BLaER1 (cell line): Measurements from ENCODE around the gene NMNAT2.

Experiments
- H3K27ac ChIP-seq: shearing (Covaris generic); formaldehyde crosslinking; 2 replicates; pipeline ENCODE4 v1.8.1; 2022
- H3K27me3 ChIP-seq: shearing (Covaris generic); formaldehyde crosslinking; 2 replicates; pipeline ENCODE4 v1.8.1; 2022
- H3K36me3 ChIP-seq: shearing (Covaris generic); formaldehyde crosslinking; 2 replicates; pipeline ENCODE4 v1.8.1; 2022
- H3K4me1 ChIP-seq: shearing (Covaris generic); formaldehyde crosslinking; 2 replicates; pipeline ENCODE4 v1.8.1; 2022
- H3K4me2 ChIP-seq: shearing (Covaris generic); formaldehyde crosslinking; 2 replicates; pipeline ENCODE4 v1.8.1; 2022
- H3K4me3 ChIP-seq: shearing (Covaris generic); formaldehyde crosslinking; 2 replicates; pipeline ENCODE4 v1.8.1; 2022
- H3K9ac ChIP-seq: shearing (Covaris generic); formaldehyde crosslinking; 2 replicates; pipeline ENCODE4 v1.8.1; 2022
- H3K9me3 ChIP-seq: shearing (Covaris generic); formaldehyde crosslinking; 2 replicates; pipeline ENCODE4 v1.8.1; 2022
- H4K20me1 ChIP-seq: shearing (Covaris generic); formaldehyde crosslinking; 2 replicates; pipeline ENCODE4 v1.8.1; 2022
- Cebpa-rat ChIP-seq: shearing (Covaris generic); IDR thresholded peaks from 2 replicates; pipeline ENCODE4 v1.8.1; 2022

NMNAT2 gene

DNA sequence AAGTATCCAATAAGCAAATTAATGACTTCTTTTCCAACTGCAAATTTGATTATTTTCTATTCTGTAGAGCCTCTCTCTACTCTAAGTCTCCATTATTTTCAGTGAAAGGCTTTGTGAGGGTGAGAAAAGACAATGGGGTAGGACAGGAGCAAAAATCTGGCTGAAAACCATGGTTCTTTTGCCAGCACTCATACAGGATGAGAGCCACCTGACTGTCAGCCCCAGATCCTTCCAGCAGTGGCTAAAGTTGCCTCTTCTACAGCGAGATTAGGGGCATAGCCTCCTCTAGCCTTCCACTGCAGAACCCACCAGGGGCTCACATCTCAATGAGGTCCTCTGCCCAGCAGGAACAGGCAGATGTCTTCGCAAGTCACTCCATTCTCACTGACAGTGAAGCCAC is 23.7 kb downstream of the NMNAT2 start:
- Histone ChIP-seq H3K27me3 (no peaks in the 10 kb centered on the region), H3K27ac (no peak overlapping the region), H3K36me3 (no peaks in the 10 kb centered on the region), H3K4me1 (no peaks in the 10 kb centered on the region), H3K4me3 (no peak overlapping the region), H4K20me1 (no peaks in the 10 kb centered on the region), H3K9ac (no peak overlapping the region), H3K9me3 (no peaks in the 10 kb centered on the region), H3K4me2 (no peak overlapping the region)
- TF ChIP-seq Cebpa-rat: no peak

- no peak overlapping the region for H3K9ac ChIP-seq
- H3K4me2 ChIP-seq: no peak overlapping the region
- H3K4me3 ChIP-seq: no peak overlapping the region
- no peaks in the 10 kb centered on the region for H3K36me3 ChIP-seq
- no peaks in the 10 kb centered on the region for H3K9me3 ChIP-seq
- no peak overlapping the region for H3K27ac ChIP-seq
- no peaks in the 10 kb centered on the region for H3K27me3 ChIP-seq
- no peaks in the 10 kb centered on the region for H3K4me1 ChIP-seq
- no peaks in the 10 kb centered on the region for H4K20me1 ChIP-seq
- no peak for TF ChIP-seq Cebpa-rat
Measured at GRCh38 chr1:183391863-183392262, 26.3 kb downstream of the NMNAT2 start.

GRCh38 chr1:183390561-183390960 is 27.6 kb downstream of the NMNAT2 start:
- no peak overlapping the region for H3K4me2 ChIP-seq

DNA sequence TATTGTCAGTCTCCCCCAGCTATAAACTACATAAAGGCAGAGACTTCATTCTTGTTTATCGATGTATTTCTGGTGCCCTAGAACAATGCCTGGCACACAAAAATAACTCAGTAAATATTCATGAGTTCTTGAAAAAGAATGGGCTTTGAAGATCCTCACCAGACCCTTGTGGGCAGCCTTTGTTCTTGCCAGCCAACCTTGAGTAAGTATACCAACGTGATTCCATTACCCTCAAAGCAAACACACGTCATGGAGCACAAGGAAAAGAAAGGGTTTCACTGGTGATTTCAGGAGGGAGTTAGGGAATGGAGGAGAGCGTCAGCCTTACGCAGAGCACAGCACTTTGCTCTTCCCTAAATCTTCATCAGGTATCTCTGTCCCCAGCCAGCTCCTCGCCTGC is 29.4 kb downstream of the NMNAT2 start:
- Histone ChIP-seq H3K36me3 (no peaks in the 10 kb centered on the region), H3K4me3 (no peak overlapping the region), H3K4me2 (no peak overlapping the region), H4K20me1 (no peaks in the 10 kb centered on the region), H3K27ac (no peak overlapping the region), H3K27me3 (no peaks in the 10 kb centered on the region), H3K9ac (no peak overlapping the region), H3K4me1 (no peaks in the 10 kb centered on the region), H3K9me3 (no peaks in the 10 kb centered on the region)
- no peak for TF ChIP-seq Cebpa-rat

More at GRCh38 chr1:183390561-183390960, 27.6 kb downstream of the NMNAT2 start:
- Histone ChIP-seq H3K27ac (no peak overlapping the region), H3K9me3 (no peaks in the 10 kb centered on the region), H3K4me1 (no peaks in the 10 kb centered on the region), H3K9ac (no peak overlapping the region), H4K20me1 (no peaks in the 10 kb centered on the region), H3K4me3 (no peak overlapping the region), H3K36me3 (no peaks in the 10 kb centered on the region), H3K27me3 (no peaks in the 10 kb centered on the region)
- no peak for TF ChIP-seq Cebpa-rat

GRCh38 chr1:183385340-183386144 is 32.6 kb downstream of the NMNAT2 start:
- Histone ChIP-seq H3K27me3 (no peaks in the 10 kb centered on the region), H3K9me3 (0 out of 2 replicates have a peak, but pooled peaks cover 3% of the 10 kb centered on the region), H3K9ac (no peak overlapping the region), H3K4me2 (no peak overlapping the region), H3K4me3 (no peak overlapping the region), H4K20me1 (no peaks in the 10 kb centered on the region), H3K36me3 (no peaks in the 10 kb centered on the region), H3K4me1 (no peaks in the 10 kb centered on the region), H3K27ac (no peak overlapping the region)
- no peak for TF ChIP-seq Cebpa-rat

- Histone ChIP-seq H4K20me1 (no peaks in the 10 kb centered on the region), H3K36me3 (no peaks in the 10 kb centered on the region), H3K9ac (no peak overlapping the region), H3K27me3 (no peaks in the 10 kb centered on the region), H3K4me1 (no peaks in the 10 kb centered on the region), H3K9me3 (0 out of 2 replicates have a peak, but pooled peaks cover 3% of the 10 kb centered on the region), H3K4me3 (no peak overlapping the region), H3K27ac (no peak overlapping the region), H3K4me2 (no peak overlapping the region)
- TF ChIP-seq Cebpa-rat: no peak
Measured at GRCh38 chr1:183379951-183380350, 38.2 kb downstream of the NMNAT2 start.

- H4K20me1 ChIP-seq: no peaks in the 10 kb centered on the region
- no peak for TF ChIP-seq Cebpa-rat
- H3K9me3 ChIP-seq: no peaks in the 10 kb centered on the region
- no peaks in the 10 kb centered on the region for H3K36me3 ChIP-seq
- H3K4me3 ChIP-seq: no peak overlapping the region
- no peaks in the 10 kb centered on the region for H3K27me3 ChIP-seq
- no peak overlapping the region for H3K9ac ChIP-seq
- no peak overlapping the region for H3K27ac ChIP-seq
- no peak overlapping the region for H3K4me2 ChIP-seq
- no peaks in the 10 kb centered on the region for H3K4me1 ChIP-seq
Measured at GRCh38 chr1:183375381-183375780, 42.8 kb downstream of the NMNAT2 start.

DNA sequence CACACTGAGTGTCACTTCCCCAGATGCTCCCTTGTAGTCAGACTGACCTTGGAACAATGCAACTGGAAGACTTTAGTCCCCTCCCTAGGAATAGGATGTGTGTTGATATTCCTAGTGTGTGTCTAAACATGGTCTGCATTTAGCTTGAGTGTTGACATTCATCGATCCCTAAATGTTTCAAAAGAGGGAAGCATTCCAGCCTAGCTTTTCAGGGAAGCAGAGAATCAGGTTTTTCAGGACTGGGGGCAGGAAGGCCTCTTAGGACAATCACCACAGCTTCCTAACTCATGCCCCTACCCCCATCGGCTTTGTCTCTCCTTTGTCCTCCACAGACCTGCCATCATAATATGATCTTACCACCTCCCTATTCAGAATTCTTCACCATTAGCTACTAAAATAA is 43.4 kb downstream of the NMNAT2 start:
- Histone ChIP-seq H3K4me3 (no peak overlapping the region), H3K27me3 (no peaks in the 10 kb centered on the region)

DNA sequence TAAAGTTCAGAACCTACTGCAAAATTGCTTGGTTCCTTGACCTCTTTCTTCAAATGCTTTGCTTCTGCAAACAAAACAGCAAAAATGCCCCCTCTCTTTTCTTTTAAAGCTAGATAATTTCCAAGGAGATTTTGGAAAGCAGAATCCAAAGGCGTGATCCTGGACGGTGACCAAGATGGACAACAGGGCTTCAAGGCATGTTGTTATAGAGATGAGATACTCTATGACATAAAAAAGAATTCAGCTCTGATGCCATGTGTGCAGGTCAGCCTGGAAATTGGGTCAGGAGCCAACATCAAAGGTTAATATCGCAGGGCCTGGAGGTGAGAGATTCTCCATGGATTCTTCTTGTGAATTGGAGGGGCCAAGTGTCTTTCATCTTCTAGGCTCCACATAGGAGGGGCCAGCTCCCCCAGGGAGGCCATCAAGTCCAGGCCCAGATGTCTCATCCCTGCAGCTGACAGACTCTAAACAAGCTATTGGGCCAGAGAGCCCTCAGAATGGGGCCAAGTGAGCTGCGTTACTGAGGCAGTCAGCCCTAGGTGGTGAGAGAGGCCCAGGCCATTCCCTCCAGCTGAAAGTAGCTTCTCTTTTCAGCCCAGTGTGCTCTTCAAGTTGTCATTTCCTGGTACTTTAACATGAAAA is 45.5 kb downstream of the NMNAT2 start:
- no peaks in the 10 kb centered on the region for H4K20me1 ChIP-seq
- no peaks in the 10 kb centered on the region for H3K4me1 ChIP-seq
- H3K36me3 ChIP-seq: no peaks in the 10 kb centered on the region
- H3K9ac ChIP-seq: no peak overlapping the region
- no peaks in the 10 kb centered on the region for H3K27me3 ChIP-seq
- no peak for TF ChIP-seq Cebpa-rat
- no peaks in the 10 kb centered on the region for H3K9me3 ChIP-seq
- no peak overlapping the region for H3K4me3 ChIP-seq
- no peak overlapping the region for H3K4me2 ChIP-seq
- H3K27ac ChIP-seq: no peak overlapping the region

More for the DNA sequence above, 43.4 kb downstream of the NMNAT2 start:
- Histone ChIP-seq H3K27ac (no peak overlapping the region), H4K20me1 (no peaks in the 10 kb centered on the region), H3K4me2 (no peak overlapping the region), H3K4me1 (no peaks in the 10 kb centered on the region), H3K36me3 (no peaks in the 10 kb centered on the region), H3K9ac (no peak overlapping the region), H3K9me3 (no peaks in the 10 kb centered on the region)
- TF ChIP-seq Cebpa-rat: no peak

DNA sequence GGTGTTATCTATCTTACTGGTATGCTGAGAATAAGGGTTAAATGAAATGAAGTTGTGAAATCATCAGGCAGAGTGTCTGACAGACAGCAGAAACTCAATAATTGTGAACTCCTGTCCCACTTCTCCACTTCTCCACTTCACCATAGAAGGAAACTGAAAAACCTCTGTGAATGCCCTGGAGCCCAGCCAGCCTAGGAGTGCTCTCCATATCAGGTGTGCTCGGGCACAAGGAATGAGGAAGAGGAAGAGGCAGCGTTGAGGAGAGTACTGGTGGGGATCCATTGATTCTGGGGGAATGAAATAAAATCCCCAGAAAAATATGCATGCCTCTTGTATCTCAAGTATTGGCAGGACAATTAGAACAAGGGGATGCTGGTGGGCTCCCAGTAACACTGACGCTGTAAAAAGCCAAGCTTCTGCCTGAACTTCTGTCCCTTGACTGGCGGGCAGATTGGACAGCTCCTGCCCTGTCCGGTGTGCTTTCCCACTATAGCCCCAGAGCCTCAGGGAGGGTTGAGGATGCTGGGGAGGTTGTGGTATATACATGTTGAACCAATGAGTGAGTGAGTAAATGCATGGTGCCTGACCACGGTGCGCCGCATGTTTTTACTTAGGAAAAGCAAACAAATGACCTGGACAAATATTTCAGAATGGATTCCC is 47.7 kb downstream of the NMNAT2 start:
- no peaks in the 10 kb centered on the region for H3K27me3 ChIP-seq
- no peaks in the 10 kb centered on the region for H3K9me3 ChIP-seq
- no peak overlapping the region for H3K4me3 ChIP-seq
- H3K27ac ChIP-seq: no peak overlapping the region
- H3K4me1 ChIP-seq: no peaks in the 10 kb centered on the region
- H4K20me1 ChIP-seq: no peaks in the 10 kb centered on the region
- no peaks in the 10 kb centered on the region for H3K36me3 ChIP-seq
- no peak overlapping the region for H3K4me2 ChIP-seq
- H3K9ac ChIP-seq: no peak overlapping the region
- TF ChIP-seq Cebpa-rat: no peak
